LNCAP (cell line): Measurements from ENCODE around the gene CDC14B.

Source experiments
- CTCF ChIP-seq: fragments of 450-650 bp; IDR thresholded peaks from 2 replicates; pipeline ENCODE4 v1.5.1; 2017; ENCODE audit warnings: mild to moderate bottlenecking

Gene CDC14B

GRCh38 chr9:96612105-96612965 lies 7.3 kb downstream of the CDC14B start:
- no peak for TF ChIP-seq CTCF

- TF ChIP-seq CTCF, result no peak
Observed at GRCh38 chr9:96611302-96611701, 8.3 kb downstream of the CDC14B start.

GRCh38 chr9:96609732-96610131 lies 9.9 kb downstream of the CDC14B start:
- no peak for TF ChIP-seq CTCF

- no peak for TF ChIP-seq CTCF
Observed at GRCh38 chr9:96607971-96608370, 11.7 kb downstream of the CDC14B start.

- TF ChIP-seq CTCF, result no peak
Observed at GRCh38 chr9:96605328-96605727, 14.3 kb downstream of the CDC14B start.

- TF ChIP-seq CTCF, result no peak
Observed at GRCh38 chr9:96604004-96604319, 15.7 kb downstream of the CDC14B start.

- TF ChIP-seq CTCF, result no peak
Observed at GRCh38 chr9:96603305-96604003, 16.2 kb downstream of the CDC14B start.
